Liver (tissue), 3 donors: ENCODE results near the gene UBE2Q2.

ENCODE experiments used
- EGR1 ChIP-seq, 2 donors: IDR thresholded peaks; 2 replicates each; pipeline ENCODE4 v1.6.1; 2016 to 2018; ENCODE audit warnings: antibody characterized with exemption in 2 of 2, low read depth in 2 of 2
- FOXA1 ChIP-seq: IDR thresholded peaks from 2 replicates; pipeline ENCODE4 v1.6.1; 2016; ENCODE audit warnings: antibody characterized with exemption
- RAD21 ChIP-seq, 2 donors: IDR thresholded peaks; 2 replicates each; pipeline ENCODE4 v1.6.1; 2016; ENCODE audit warnings: antibody characterized with exemption in 2 of 2, mild to moderate bottlenecking in 2 of 2
- SP1 ChIP-seq: IDR thresholded peaks from 2 replicates; pipeline ENCODE4 v1.6.1; 2018; ENCODE audit warnings: antibody characterized with exemption, mild to moderate bottlenecking
- TAF1 ChIP-seq: conservative IDR thresholded peaks from 2 replicates; pipeline ENCODE4 v1.6.1; 2016; ENCODE audit warnings: antibody characterized with exemption, mild to moderate bottlenecking
- YY1 ChIP-seq: IDR thresholded peaks from 2 replicates; pipeline ENCODE4 v1.6.1; 2016; ENCODE audit warnings: antibody characterized with exemption, mild to moderate bottlenecking
- TF ChIP-seq, protein P1 (sequence below): fragments of 150-350 bp; IDR thresholded peaks from 2 replicates; pipeline ENCODE4 v1.5.1; 2017; ENCODE audit warnings: improper control_type of control experiment, low read depth, low read length; ENCODE audit not compliant: missing input control
- TF ChIP-seq, protein P2 (sequence below): IDR thresholded peaks from 2 replicates; pipeline ENCODE4 v1.6.1; 2016; ENCODE audit warnings: antibody characterized with exemption, mild to moderate bottlenecking
- TF ChIP-seq, protein P3 (sequence below): IDR thresholded peaks from 2 replicates; pipeline ENCODE4 v1.6.1; 2016; ENCODE audit warnings: antibody characterized with exemption
- donor health status: healthy.
- donor health status: healthy.

DNA sequence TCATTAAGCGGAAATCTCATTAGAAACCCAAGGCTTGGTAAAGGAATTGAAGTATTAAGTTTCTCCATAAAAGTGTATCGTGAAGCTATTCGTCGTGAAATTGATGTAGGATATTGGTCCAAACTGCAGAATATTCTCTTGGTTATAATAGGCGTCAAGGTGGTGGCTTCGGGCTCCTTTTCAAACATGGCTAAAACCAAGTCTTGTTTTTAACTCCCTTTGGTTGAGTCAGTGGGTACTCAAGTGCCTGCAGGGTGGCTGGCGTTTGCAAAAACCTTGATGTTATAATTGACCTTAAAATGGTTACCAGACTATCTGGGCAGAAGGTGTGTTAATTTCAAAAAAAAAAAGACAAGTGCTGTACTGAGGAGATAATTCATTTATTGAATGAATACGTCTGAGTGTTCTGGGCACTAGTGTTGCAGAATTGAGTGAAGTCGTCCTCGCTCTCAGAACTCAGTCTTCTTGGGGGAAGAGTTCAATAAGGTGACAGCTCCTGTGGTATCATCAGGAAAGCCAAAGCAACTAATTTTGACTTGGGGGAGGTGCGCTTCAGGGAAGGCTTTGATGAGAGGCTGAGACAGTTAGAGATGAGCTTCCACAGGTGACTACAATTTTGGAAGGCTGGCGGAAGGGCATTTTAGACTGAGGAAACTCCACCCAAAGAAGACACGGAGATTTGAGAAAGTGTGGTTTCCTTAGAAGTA is 1.5 kb downstream of the UBE2Q2 start:
- TF ChIP-seq, protein P1, sequence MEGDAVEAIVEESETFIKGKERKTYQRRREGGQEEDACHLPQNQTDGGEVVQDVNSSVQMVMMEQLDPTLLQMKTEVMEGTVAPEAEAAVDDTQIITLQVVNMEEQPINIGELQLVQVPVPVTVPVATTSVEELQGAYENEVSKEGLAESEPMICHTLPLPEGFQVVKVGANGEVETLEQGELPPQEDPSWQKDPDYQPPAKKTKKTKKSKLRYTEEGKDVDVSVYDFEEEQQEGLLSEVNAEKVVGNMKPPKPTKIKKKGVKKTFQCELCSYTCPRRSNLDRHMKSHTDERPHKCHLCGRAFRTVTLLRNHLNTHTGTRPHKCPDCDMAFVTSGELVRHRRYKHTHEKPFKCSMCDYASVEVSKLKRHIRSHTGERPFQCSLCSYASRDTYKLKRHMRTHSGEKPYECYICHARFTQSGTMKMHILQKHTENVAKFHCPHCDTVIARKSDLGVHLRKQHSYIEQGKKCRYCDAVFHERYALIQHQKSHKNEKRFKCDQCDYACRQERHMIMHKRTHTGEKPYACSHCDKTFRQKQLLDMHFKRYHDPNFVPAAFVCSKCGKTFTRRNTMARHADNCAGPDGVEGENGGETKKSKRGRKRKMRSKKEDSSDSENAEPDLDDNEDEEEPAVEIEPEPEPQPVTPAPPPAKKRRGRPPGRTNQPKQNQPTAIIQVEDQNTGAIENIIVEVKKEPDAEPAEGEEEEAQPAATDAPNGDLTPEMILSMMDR = no peak
- TF ChIP-seq YY1 (no peak), RAD21 (IDR thresholded peaks at IDR 0.05) (no peak), TAF1 (no peak), EGR1 (IDR thresholded peaks at IDR 0.05; ENCODE audit: low read depth in 2 of 2) (no peak), FOXA1 (no peak), SP1 (no peak)
- TF ChIP-seq, protein P2, sequence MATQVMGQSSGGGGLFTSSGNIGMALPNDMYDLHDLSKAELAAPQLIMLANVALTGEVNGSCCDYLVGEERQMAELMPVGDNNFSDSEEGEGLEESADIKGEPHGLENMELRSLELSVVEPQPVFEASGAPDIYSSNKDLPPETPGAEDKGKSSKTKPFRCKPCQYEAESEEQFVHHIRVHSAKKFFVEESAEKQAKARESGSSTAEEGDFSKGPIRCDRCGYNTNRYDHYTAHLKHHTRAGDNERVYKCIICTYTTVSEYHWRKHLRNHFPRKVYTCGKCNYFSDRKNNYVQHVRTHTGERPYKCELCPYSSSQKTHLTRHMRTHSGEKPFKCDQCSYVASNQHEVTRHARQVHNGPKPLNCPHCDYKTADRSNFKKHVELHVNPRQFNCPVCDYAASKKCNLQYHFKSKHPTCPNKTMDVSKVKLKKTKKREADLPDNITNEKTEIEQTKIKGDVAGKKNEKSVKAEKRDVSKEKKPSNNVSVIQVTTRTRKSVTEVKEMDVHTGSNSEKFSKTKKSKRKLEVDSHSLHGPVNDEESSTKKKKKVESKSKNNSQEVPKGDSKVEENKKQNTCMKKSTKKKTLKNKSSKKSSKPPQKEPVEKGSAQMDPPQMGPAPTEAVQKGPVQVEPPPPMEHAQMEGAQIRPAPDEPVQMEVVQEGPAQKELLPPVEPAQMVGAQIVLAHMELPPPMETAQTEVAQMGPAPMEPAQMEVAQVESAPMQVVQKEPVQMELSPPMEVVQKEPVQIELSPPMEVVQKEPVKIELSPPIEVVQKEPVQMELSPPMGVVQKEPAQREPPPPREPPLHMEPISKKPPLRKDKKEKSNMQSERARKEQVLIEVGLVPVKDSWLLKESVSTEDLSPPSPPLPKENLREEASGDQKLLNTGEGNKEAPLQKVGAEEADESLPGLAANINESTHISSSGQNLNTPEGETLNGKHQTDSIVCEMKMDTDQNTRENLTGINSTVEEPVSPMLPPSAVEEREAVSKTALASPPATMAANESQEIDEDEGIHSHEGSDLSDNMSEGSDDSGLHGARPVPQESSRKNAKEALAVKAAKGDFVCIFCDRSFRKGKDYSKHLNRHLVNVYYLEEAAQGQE = no peak
- TF ChIP-seq, protein P3, sequence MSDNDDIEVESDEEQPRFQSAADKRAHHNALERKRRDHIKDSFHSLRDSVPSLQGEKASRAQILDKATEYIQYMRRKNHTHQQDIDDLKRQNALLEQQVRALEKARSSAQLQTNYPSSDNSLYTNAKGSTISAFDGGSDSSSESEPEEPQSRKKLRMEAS = no peak
